DND-41 (cell line): ENCODE results near the gene GFAP.

Experiments used
- EZH2 ChIP-seq: IDR thresholded peaks from 3 replicates; pipeline ENCODE4 v1.6.1; 2012; ENCODE audit warnings: borderline replicate concordance, low read depth, mild to moderate bottlenecking, moderate library complexity, low read length, inconsistent platforms; ENCODE audit not compliant: severe bottlenecking
- TF ChIP-seq, protein P1 (sequence below): IDR thresholded peaks from 2 replicates; pipeline ENCODE4 v1.5.1; 2012; ENCODE audit warnings: borderline replicate concordance, low read length, moderate library complexity, mild to moderate bottlenecking; ENCODE audit not compliant: poor library complexity, severe bottlenecking; ENCODE audit errors: extremely low read depth

DNA sequence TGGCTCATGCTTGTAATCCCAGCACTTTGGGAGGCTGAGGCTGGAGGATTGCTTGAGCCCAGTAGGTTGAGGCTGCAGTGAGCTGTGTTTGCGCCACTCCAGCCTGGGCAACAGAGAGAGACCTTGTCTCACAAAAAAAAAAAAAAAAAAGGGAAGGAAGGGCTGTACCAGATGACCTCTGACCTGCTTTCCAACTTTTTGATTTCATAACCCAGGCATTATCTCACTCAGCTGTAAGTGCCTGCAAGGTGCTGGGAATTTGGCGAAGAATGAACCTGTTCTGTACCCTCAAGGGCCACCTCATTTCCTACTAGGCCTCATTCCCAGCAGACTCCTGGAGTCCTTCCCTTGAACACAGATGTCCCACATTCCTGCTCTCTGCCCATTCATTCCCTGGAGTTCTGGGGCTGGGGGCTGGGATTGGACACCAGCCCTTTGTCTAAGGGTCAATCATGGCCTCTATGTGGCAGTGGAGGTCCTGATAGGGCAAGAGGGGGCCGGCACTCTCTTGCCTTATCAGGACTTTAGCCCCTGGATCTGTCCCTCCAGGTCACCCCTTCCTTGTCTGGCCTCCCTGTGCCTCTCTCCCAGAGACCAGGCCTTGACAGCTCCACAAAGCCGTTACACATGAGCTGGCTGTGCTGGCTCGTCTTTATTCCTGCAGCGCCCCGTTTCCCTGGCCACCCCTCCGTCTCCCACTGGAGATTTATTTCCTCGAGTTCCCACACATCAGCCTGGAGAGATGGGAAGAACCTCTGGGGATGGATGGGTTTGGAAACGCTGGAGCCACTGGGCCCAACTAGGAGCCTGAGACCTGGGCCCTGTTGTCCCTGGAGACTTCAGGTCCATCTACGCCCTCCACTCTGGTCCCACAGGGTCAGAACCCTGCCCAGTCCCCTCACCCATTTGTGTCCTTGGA is 821 bp upstream of the GFAP start:
- TF ChIP-seq, protein P1, sequence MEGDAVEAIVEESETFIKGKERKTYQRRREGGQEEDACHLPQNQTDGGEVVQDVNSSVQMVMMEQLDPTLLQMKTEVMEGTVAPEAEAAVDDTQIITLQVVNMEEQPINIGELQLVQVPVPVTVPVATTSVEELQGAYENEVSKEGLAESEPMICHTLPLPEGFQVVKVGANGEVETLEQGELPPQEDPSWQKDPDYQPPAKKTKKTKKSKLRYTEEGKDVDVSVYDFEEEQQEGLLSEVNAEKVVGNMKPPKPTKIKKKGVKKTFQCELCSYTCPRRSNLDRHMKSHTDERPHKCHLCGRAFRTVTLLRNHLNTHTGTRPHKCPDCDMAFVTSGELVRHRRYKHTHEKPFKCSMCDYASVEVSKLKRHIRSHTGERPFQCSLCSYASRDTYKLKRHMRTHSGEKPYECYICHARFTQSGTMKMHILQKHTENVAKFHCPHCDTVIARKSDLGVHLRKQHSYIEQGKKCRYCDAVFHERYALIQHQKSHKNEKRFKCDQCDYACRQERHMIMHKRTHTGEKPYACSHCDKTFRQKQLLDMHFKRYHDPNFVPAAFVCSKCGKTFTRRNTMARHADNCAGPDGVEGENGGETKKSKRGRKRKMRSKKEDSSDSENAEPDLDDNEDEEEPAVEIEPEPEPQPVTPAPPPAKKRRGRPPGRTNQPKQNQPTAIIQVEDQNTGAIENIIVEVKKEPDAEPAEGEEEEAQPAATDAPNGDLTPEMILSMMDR: no peak
- TF ChIP-seq EZH2: no peak
